Endothelial cell of umbilical vein (primary cell): ENCODE data around the gene NME7. TPM values are rescaled to one million over a fixed set of nuclear protein-coding genes. Genes with fewer than 3 reads are reported as not detected.
"Not testable (repeated sequence)": the region's sequence is repeated elsewhere in the genome, so short reads cannot be mapped to it uniquely, and the experiment has no call there.

ENCODE experiments used
- BruUV-seq: library from RNA; stranded (reverse); fragments of 400-500 nt; replicated peaks from 2 replicates; lab custom pipeline; 2021; lab: Mats Ljungman, UMichigan
- CTCF ChIA-PET: fragments of 300-600, 350-600 bp; sonication (Branson Sonifier 250); formaldehyde crosslinking; loops from one replicate; lab custom pipeline; 2021; ENCODE audit warnings: antibody characterized with exemption, inconsistent platforms; lab: Charles Lee
- POLR2A ChIA-PET: fragments of 300-600, 350-600 bp; sonication (Branson Sonifier 250); formaldehyde crosslinking; loops from one replicate; lab custom pipeline; 2021; ENCODE audit warnings: antibody characterized with exemption, inconsistent platforms; lab: Charles Lee
- DNase-seq: peaks from one replicate; pipeline ENCODE4 v3.0.0-alpha.2; 2011; ENCODE audit warnings: low read depth, low spot score
- FAIRE-seq: peaks from 2 replicates; lab custom pipeline; 2011; peaks lifted over from hg19 to GRCh38; lab: Jason Lieb, UNC
- H2AFZ ChIP-seq: 2 replicates; pipeline ENCODE4 v1.6.0; 2012; ENCODE audit warnings: low read depth, low read length, control low read depth, inconsistent platforms
- H3K27ac ChIP-seq: 2 replicates; pipeline ENCODE4 v1.5.1; 2011; ENCODE audit warnings: low read depth, mild to moderate bottlenecking, control low read depth, low read length, moderate library complexity; ENCODE audit not compliant: insufficient read depth
- H3K27me3 ChIP-seq, 2 experiments: 2 replicates each; pipeline versions ENCODE4 v1.6.0 to v1.6.1; 2011; ENCODE audit warnings: low read length in 2 of 2, mixed read lengths in 1 of 2; ENCODE audit not compliant: control insufficient read depth in 2 of 2, insufficient read depth in 2 of 2
- H3K36me3 ChIP-seq, 2 experiments: 2 replicates in 1 of 2; 3 replicates in 1 of 2; pipeline ENCODE4 v1.5.1; 2011; ENCODE audit warnings: low read length in 2 of 2, mild to moderate bottlenecking in 1 of 2, moderate library complexity in 1 of 2; ENCODE audit not compliant: control insufficient read depth in 2 of 2, insufficient read depth in 2 of 2; ENCODE audit errors: extremely low read depth in 1 of 2
- H3K4me1 ChIP-seq: 3 replicates; pipeline ENCODE4 v1.5.1; 2011; ENCODE audit warnings: mild to moderate bottlenecking, low read length; ENCODE audit not compliant: control insufficient read depth, insufficient read depth; ENCODE audit errors: extremely low read depth
- H3K4me2 ChIP-seq: 2 replicates; pipeline ENCODE4 v1.6.1; 2011; ENCODE audit warnings: low read length, control low read depth, mixed read lengths; ENCODE audit not compliant: insufficient read depth
- H3K4me3 ChIP-seq, 3 experiments: fragments of 200-600 bp in 1 of 3; sonication (generic), shearing (Covaris generic) in 1 of 3; replicated peaks in 1 of 3; 2 replicates each; pipeline ENCODE4 v1.5.1; 2011 to 2016; ENCODE audit warnings: control low read depth in 3 of 3, low read length in 3 of 3, mild to moderate bottlenecking in 2 of 3, inconsistent platforms in 1 of 3, low read depth in 1 of 3, moderate library complexity in 1 of 3; ENCODE audit not compliant: insufficient read depth in 1 of 3
- H3K79me2 ChIP-seq: 2 replicates; pipeline ENCODE4 v1.6.0; 2012; ENCODE audit warnings: low read length, inconsistent platforms; ENCODE audit not compliant: control insufficient read depth, insufficient read depth
- H3K9ac ChIP-seq: replicated peaks from 2 replicates; pipeline ENCODE3; 2011; ENCODE audit warnings: low read length, control low read depth; ENCODE audit not compliant: insufficient read depth; ENCODE audit errors: extremely low read depth
- H3K9me1 ChIP-seq: replicated peaks from 3 replicates; pipeline ENCODE4 v1.6.0; 2011; ENCODE audit warnings: mild to moderate bottlenecking, low read length; ENCODE audit not compliant: control insufficient read depth, insufficient read depth; ENCODE audit errors: extremely low read depth
- H3K9me3 ChIP-seq: replicated peaks from 2 replicates; pipeline ENCODE4 v1.5.1; 2012; ENCODE audit warnings: low read length, inconsistent platforms; ENCODE audit not compliant: control insufficient read depth, insufficient read depth
- H4K20me1 ChIP-seq: replicated peaks from 2 replicates; pipeline ENCODE3; 2011; ENCODE audit warnings: mild to moderate bottlenecking, low read length; ENCODE audit not compliant: control insufficient read depth, insufficient read depth; ENCODE audit errors: extremely low read depth
- dilution Hi-C: fragments of 300-500 bp; cut with MboI; formaldehyde crosslinking; loops from one replicate; pipeline ENCODE4 v1.15.0; 2019; ENCODE audit warnings: low sequenced_read_pairs; ENCODE audit not compliant: extremely low pct_ligation_motif_present
- intact Hi-C: fragments of 100-400 bp; cut with micrococcal nuclease; formaldehyde crosslinking; loops from one replicate; pipeline ENCODE4 v1.10.0; 2022
- polyA plus RNA-seq, 4 experiments: library from polyadenylated mRNA; depleted of rRNA in 3 of 4; stranded (reverse) in 3 of 4; unstranded in 1 of 4; fragments of >200 nt; gene quantifications; 2 replicates each; pipeline versions ENCODE4 v1.2.1 to v1.2.3, GENCODE V29; 2011 to 2012; ENCODE audit warnings: missing spikeins in 1 of 4
- total RNA-seq: library from RNA; stranded (reverse); gene quantifications from 2 replicates; pipeline ENCODE4 v1.2.3, GENCODE V29; 2021

The NME7 gene
- total and polyA plus RNA-seq, 2 donors (not counting 3 experiments of a cell fraction or from before 2014, with no cell fraction given), result 16.5 to 25.3 TPM

DNA sequence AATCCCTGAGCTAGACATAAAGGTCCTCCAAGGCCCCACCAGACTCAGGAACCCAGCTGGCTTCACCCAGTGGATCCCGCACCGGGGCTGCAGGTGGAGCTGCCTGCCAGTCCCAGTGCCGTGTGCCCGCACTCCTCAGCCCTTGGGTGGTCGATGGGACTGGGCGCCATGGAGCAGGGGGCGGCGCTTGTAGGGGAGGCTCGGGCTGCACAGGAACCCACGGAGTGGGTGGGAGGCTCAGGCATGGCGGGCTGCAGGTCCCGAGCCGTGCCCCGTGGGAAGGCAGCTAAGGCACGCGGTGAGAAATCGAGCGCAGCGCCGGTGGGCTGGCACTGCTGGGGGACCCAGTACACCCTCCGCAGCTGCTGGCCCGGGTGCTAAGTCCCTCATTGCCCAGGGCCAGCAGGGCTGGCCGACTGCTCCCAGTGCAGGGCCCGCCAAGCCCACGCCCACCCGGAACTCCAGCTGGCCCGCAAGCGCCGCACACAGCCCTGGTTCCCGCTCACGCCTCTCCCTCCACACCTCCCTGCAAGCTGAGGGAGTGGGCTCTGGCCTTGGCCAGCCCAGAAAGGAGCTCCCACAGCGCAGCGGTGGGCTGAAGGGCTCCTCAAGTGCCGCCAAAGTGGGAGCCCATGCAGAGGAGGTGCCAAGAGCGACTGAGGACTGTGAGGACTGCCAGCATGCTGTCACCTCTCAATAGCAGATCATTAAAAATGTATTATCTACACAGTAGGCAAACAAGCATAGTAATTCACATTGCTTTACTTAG is 30.5 kb downstream of the NME7 start:
- H3K27ac ChIP-seq, H4K20me1 ChIP-seq, H3K9me3 ChIP-seq, H3K4me1 ChIP-seq, H3K79me2 ChIP-seq, H3K27me3 ChIP-seq, H3K4me3 ChIP-seq, H3K9ac ChIP-seq, POLR2A ChIA-PET, H3K9me1 ChIP-seq, H3K36me3 ChIP-seq, DNase-seq, FAIRE-seq, H3K4me2 ChIP-seq, BruUV-seq, H2AFZ ChIP-seq, intact Hi-C loops, dilution Hi-C loops: not testable (repeated sequence)
- CTCF ChIA-PET, result interaction anchor here (1.4 kb wide), 1 partner anchor 12 kb away, joined by 10 read pairs; no protein-coding TSS in a partner anchor

DNA sequence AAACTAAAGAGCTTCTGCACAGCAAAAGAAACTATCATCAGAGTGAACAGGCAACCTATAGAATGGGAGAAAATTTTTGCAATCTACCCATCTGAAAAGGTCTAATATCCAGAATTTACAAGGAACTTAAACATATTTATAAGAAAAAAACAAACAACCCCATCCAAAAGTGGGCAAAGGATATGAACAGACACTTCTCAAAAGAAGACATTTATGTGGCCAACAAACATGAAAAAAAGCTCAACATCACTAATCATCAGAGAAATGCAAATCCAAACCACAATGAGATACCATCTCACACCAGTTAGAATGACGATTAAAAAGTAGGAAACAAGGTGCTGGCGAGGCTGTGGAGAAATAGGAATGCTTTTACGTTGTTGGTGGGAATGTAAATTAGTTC is 32.9 kb downstream of the NME7 start:
- dilution Hi-C loops, POLR2A ChIA-PET: not testable (repeated sequence)

More for the DNA sequence above, 32.9 kb downstream of the NME7 start:
- H2AFZ ChIP-seq, H3K27ac ChIP-seq, H3K4me2 ChIP-seq, H4K20me1 ChIP-seq, H3K9ac ChIP-seq, H3K9me3 ChIP-seq, FAIRE-seq, H3K4me3 ChIP-seq, H3K4me1 ChIP-seq, H3K27me3 ChIP-seq, DNase-seq, intact Hi-C loops, H3K9me1 ChIP-seq, H3K36me3 ChIP-seq, H3K79me2 ChIP-seq, BruUV-seq, CTCF ChIA-PET: not testable (repeated sequence)
